H9 (cell line): Measurements from ENCODE around the gene NOS3. TPM values are rescaled to one million over a fixed set of nuclear protein-coding genes. Genes with fewer than 3 reads are reported as not detected.

Experiments
- DNase-seq: peaks from one replicate; pipeline ENCODE4 v3.0.0-alpha.2; 2017
- H2AFZ ChIP-seq: one replicate; pipeline ENCODE4 v1.6.1; 2013; ENCODE audit warnings: mild to moderate bottlenecking, low read length, control low read depth, moderate library complexity
- H2AK5ac ChIP-seq: 2 replicates; pipeline ENCODE4 v1.6.1; 2013; ENCODE audit warnings: low read length, control low read depth, mixed read lengths; ENCODE audit not compliant: insufficient read length
- H2BK120ac ChIP-seq: one replicate; pipeline ENCODE4 v1.6.1; 2013; ENCODE audit warnings: low read depth, mild to moderate bottlenecking, low read length, control low read depth, inconsistent platforms; ENCODE audit not compliant: poor library complexity, severe bottlenecking
- H2BK12ac ChIP-seq: 2 replicates; pipeline ENCODE4 v1.6.1; 2013; ENCODE audit warnings: low read length, control low read depth, mixed read lengths, low read depth; ENCODE audit not compliant: insufficient read length
- H2BK15ac ChIP-seq: 2 replicates; pipeline ENCODE4 v1.6.1; 2013; ENCODE audit warnings: low read depth, low read length, control low read depth
- H2BK20ac ChIP-seq: one replicate; pipeline ENCODE4 v1.6.1; 2013; ENCODE audit warnings: low read depth, mild to moderate bottlenecking, low read length, control low read depth, inconsistent platforms; ENCODE audit not compliant: poor library complexity, severe bottlenecking
- H2BK5ac ChIP-seq: 2 replicates; pipeline ENCODE4 v1.6.1; 2013; ENCODE audit warnings: low read length, control low read depth, mixed read lengths; ENCODE audit not compliant: insufficient read length
- H3K14ac ChIP-seq: 2 replicates; pipeline ENCODE4 v1.6.1; 2013; ENCODE audit warnings: low read length, control low read depth; ENCODE audit not compliant: insufficient read depth
- H3K18ac ChIP-seq: 2 replicates; pipeline ENCODE4 v1.6.1; 2013; ENCODE audit warnings: low read depth, mild to moderate bottlenecking, mixed read lengths, low read length, control low read depth; ENCODE audit not compliant: insufficient read length
- H3K23ac ChIP-seq: 2 replicates; pipeline ENCODE4 v1.6.1; 2013; ENCODE audit warnings: low read length, control low read depth, mixed read lengths, low read depth; ENCODE audit not compliant: insufficient read length
- H3K23me2 ChIP-seq: 2 replicates; pipeline ENCODE4 v1.6.1; 2013; ENCODE audit warnings: low read depth, mild to moderate bottlenecking, mixed read lengths, low read length, control low read depth; ENCODE audit not compliant: insufficient read length, poor library complexity, severe bottlenecking
- H3K27ac ChIP-seq: 2 replicates; pipeline ENCODE4 v1.5.1; 2013; ENCODE audit warnings: low read length, control low read depth, mixed read lengths, low read depth; ENCODE audit not compliant: insufficient read length
- H3K27me3 ChIP-seq: 2 replicates; pipeline ENCODE4 v1.6.1; 2013; ENCODE audit warnings: low read length, control low read depth, inconsistent platforms; ENCODE audit not compliant: insufficient read depth
- H3K4ac ChIP-seq: 2 replicates; pipeline ENCODE4 v1.6.1; 2013; ENCODE audit warnings: low read depth, mild to moderate bottlenecking, control low read depth, inconsistent platforms, low read length, moderate library complexity
- H3K4me1 ChIP-seq: 2 replicates; pipeline ENCODE4 v1.6.1; 2013; ENCODE audit warnings: low read length, control low read depth, inconsistent platforms; ENCODE audit not compliant: insufficient read depth
- H3K4me2 ChIP-seq: 2 replicates; pipeline ENCODE4 v1.6.1; 2013; ENCODE audit warnings: low read length, control low read depth, mixed read lengths; ENCODE audit not compliant: insufficient read length, insufficient read depth
- H3K56ac ChIP-seq: 2 replicates; pipeline ENCODE4 v1.6.1; 2013; ENCODE audit warnings: low read depth, mild to moderate bottlenecking, mixed read lengths, low read length, control low read depth; ENCODE audit not compliant: insufficient read length
- H3K79me1 ChIP-seq: 2 replicates; pipeline ENCODE4 v1.6.1; 2013; ENCODE audit warnings: low read depth, mild to moderate bottlenecking, moderate library complexity, low read length, control low read depth, inconsistent platforms; ENCODE audit not compliant: insufficient read depth, poor library complexity, severe bottlenecking
- H3K79me2 ChIP-seq: 2 replicates; pipeline ENCODE4 v1.6.1; 2013; ENCODE audit warnings: low read length, control low read depth, inconsistent platforms; ENCODE audit not compliant: insufficient read depth
- H3K9ac ChIP-seq: 2 replicates; pipeline ENCODE4 v1.6.1; 2013; ENCODE audit warnings: low read length, control low read depth, mixed read lengths; ENCODE audit not compliant: insufficient read length; ENCODE audit errors: extremely low read depth
- H3K9me3 ChIP-seq: one replicate; pipeline ENCODE4 v1.6.1; 2013; ENCODE audit warnings: low read depth, low read length, inconsistent platforms; ENCODE audit not compliant: control insufficient read depth
- H3T11ph ChIP-seq: one replicate; pipeline ENCODE4 v1.6.1; 2013; ENCODE audit warnings: mild to moderate bottlenecking, low read length, control low read depth, inconsistent platforms
- H4K20me1 ChIP-seq: one replicate; pipeline ENCODE4 v1.6.1; 2013; ENCODE audit not compliant: control insufficient read depth, insufficient read length, insufficient read depth
- H4K5ac ChIP-seq: 2 replicates; pipeline ENCODE4 v1.6.1; 2013; ENCODE audit warnings: low read depth, mild to moderate bottlenecking, mixed read lengths, low read length, control low read depth; ENCODE audit not compliant: insufficient read length
- H4K8ac ChIP-seq: replicated peaks from 2 replicates; pipeline ENCODE4 v1.6.1; 2013; ENCODE audit warnings: low read length, control low read depth, mixed read lengths, low read depth; ENCODE audit not compliant: insufficient read length
- H4K91ac ChIP-seq: 2 replicates; pipeline ENCODE4 v1.6.1; 2013; ENCODE audit warnings: low read depth, mild to moderate bottlenecking, moderate library complexity, mixed read lengths, low read length, control low read depth; ENCODE audit not compliant: insufficient read length
- H3K27ac Mint-ChIP-seq, 3 experiments: 2 replicates in 2 of 3; 3 replicates in 1 of 3; pipeline ENCODE4 v1.8.0; 2020 to 2021; ENCODE audit warnings: mixed read lengths in 3 of 3, mild to moderate bottlenecking in 1 of 3, moderate library complexity in 1 of 3
- H3K27me3 Mint-ChIP-seq: 2 replicates; pipeline ENCODE4 v1.8.0; 2021; ENCODE audit warnings: low read depth, mild to moderate bottlenecking, moderate library complexity, mixed read lengths
- H3K36me3 Mint-ChIP-seq, 3 experiments: 2 replicates in 2 of 3; 3 replicates in 1 of 3; pipeline ENCODE4 v1.8.0; 2020 to 2021; ENCODE audit warnings: low read depth in 3 of 3, mixed read lengths in 3 of 3; ENCODE audit not compliant: insufficient read depth in 1 of 3
- H3K4me1 Mint-ChIP-seq, 2 experiments: 2 replicates each; pipeline ENCODE4 v1.8.0; 2020; ENCODE audit warnings: mixed read lengths in 2 of 2
- H3K4me3 Mint-ChIP-seq, 2 experiments: 2 replicates in 1 of 2; 3 replicates in 1 of 2; pipeline ENCODE4 v1.8.0; 2020 to 2021; ENCODE audit warnings: mild to moderate bottlenecking in 2 of 2, mixed read lengths in 2 of 2, moderate library complexity in 1 of 2
- H3K9me3 Mint-ChIP-seq, 2 experiments: 2 replicates in 1 of 2; 3 replicates in 1 of 2; pipeline ENCODE4 v1.8.0; 2020; ENCODE audit warnings: mild to moderate bottlenecking in 2 of 2, mixed read lengths in 2 of 2, moderate library complexity in 1 of 2
- WGBS: extraction: QIAGEN DNeasy Blood & Tissue Kit; methylation state at CpG from one replicate; pipeline ENCODE4 v1.1.7; 2013; ENCODE audit warnings: missing lambda C conversion rate, low lambda C conversion rate, mixed read lengths; ENCODE audit not compliant: insufficient read length; ENCODE audit errors: extremely low coverage; 5-methylcytosine and 5-hydroxymethylcytosine counted together
- total RNA-seq: library from RNA; stranded (reverse); gene quantifications from 2 replicates; pipeline ENCODE4 v1.2.1, GENCODE V29; 2021
- TF ChIP-seq, protein P1 (sequence below): fragments of 200-600 bp; sonication (generic); conservative IDR thresholded peaks from 3 replicates; pipeline ENCODE4 v1.8.0; 2021; ENCODE audit warnings: antibody characterized with exemption, mild to moderate bottlenecking

The NOS3 gene
- total RNA-seq, 1 experiment from 2014 or later: 4.5 TPM

DNA sequence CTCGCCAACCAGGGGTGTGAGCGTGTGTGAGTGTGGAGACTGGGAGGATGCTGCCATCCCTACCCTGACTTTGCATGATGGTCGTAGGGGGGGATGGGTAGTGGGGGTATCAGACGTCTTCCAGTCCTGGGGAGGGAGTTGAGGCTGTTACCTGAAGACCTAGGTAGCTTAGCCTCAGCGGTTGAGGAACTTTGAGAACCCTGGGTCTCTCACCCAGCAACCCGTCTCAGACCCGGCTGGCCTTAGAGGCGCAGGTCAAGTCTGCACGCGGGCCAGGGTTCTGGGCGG lies 71.2 kb downstream of the NOS3 start:
- WGBS: no CpG with 5 or more reads among the region's 11 CpGs
- no peak overlapping the region for H3T11ph ChIP-seq
- peak overlapping the region; percentile 17 for H2BK12ac ChIP-seq
- no peak overlapping the region for H2AFZ ChIP-seq
- H3K4ac ChIP-seq: no peak overlapping the region
- peaks cover 12 to 25% (median 21%) of the 10 kb centered on the region in 3 experiments; a peak in 6 of 7 replicates for H3K36me3 Mint-ChIP-seq
- H4K8ac ChIP-seq: no peak overlapping the region
- no peaks in the 10 kb centered on the region for H3K79me1 ChIP-seq
- H2BK5ac ChIP-seq: no peak overlapping the region
- H3K4me1 ChIP-seq: peaks cover 8% of the 10 kb centered on the region
- H3K14ac ChIP-seq: no peak overlapping the region
- no peak overlapping the region for H3K23ac ChIP-seq
- no peak overlapping the region for H2AK5ac ChIP-seq
- no peak overlapping the region for H3K18ac ChIP-seq
- no peaks in the 10 kb centered on the region for H4K20me1 ChIP-seq
- no peak overlapping the region for H3K56ac ChIP-seq
- H3K4me2 ChIP-seq: peak overlapping the region; percentile 58
- H3K27ac ChIP-seq: no peak overlapping the region
- TF ChIP-seq, protein P1, sequence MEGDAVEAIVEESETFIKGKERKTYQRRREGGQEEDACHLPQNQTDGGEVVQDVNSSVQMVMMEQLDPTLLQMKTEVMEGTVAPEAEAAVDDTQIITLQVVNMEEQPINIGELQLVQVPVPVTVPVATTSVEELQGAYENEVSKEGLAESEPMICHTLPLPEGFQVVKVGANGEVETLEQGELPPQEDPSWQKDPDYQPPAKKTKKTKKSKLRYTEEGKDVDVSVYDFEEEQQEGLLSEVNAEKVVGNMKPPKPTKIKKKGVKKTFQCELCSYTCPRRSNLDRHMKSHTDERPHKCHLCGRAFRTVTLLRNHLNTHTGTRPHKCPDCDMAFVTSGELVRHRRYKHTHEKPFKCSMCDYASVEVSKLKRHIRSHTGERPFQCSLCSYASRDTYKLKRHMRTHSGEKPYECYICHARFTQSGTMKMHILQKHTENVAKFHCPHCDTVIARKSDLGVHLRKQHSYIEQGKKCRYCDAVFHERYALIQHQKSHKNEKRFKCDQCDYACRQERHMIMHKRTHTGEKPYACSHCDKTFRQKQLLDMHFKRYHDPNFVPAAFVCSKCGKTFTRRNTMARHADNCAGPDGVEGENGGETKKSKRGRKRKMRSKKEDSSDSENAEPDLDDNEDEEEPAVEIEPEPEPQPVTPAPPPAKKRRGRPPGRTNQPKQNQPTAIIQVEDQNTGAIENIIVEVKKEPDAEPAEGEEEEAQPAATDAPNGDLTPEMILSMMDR: no peak
- H4K5ac ChIP-seq: no peak overlapping the region
- H3K79me2 ChIP-seq: no peaks in the 10 kb centered on the region
- no peaks in the 10 kb centered on the region; the same call in 1 of the 2 replicates for H3K27me3 ChIP-seq
- DNase-seq: no peak
- no peaks in the 10 kb centered on the region for H3K9me3 ChIP-seq
- H3K9ac ChIP-seq: no peak overlapping the region
- H3K4me3 Mint-ChIP-seq: peak overlapping the region; percentile 54 to 91
- no peak overlapping the region for H4K91ac ChIP-seq
- no peak overlapping the region; a peak in 1 of 7 replicates for H3K27ac Mint-ChIP-seq
- H3K23me2 ChIP-seq: peaks cover 38% of the 10 kb centered on the region
- no peak overlapping the region for H2BK120ac ChIP-seq
- H2BK15ac ChIP-seq: no peak overlapping the region
- no peaks in the 10 kb centered on the region; a peak in 1 of 5 replicates for H3K9me3 Mint-ChIP-seq
- no peak overlapping the region for H2BK20ac ChIP-seq
- peaks cover 3% of the 10 kb centered on the region; the same call in 1 of the 2 replicates for H3K27me3 Mint-ChIP-seq
- peaks cover 31 to 39% of the 10 kb centered on the region in 2 experiments for H3K4me1 Mint-ChIP-seq
